ENCODE results near the gene PCDHGA4.

Gene PCDHGA4

GRCh38 chr5:141402553-141403243, 47.9 kb downstream of the PCDHGA4 start, which contains the start of gene PCDHGA9:
TSS of gene PCDHGA9 (plus strand) at chr5:141402778. CDS start at chr5:141402953, 175 bp downstream.
- no peak for DNase-seq (ENCODE audit: low spot score)
- peak within 1 kb of the TSS; percentile 53 for H3K4me3 ChIP-seq
- TF ChIP-seq CTCF (IDR thresholded peaks at IDR 0.05): no peak
- no peak within 1 kb of the TSS for H3K27ac ChIP-seq

GRCh38 chr5:141403387-141403786, 48.6 kb downstream of the PCDHGA4 start:
- H3K27ac ChIP-seq: no peak overlapping the region
- TF ChIP-seq CTCF (IDR thresholded peaks at IDR 0.05): no peak
- no peak for DNase-seq (ENCODE audit: low spot score)
- H3K4me3 ChIP-seq: peak overlapping the region; percentile 53

All from coronary artery (tissue), 2 donors.